Muscle of back (tissue), 11 donors: ENCODE measurements around the gene RALB. TPM values are rescaled to one million over a fixed set of nuclear protein-coding genes. Genes with fewer than 3 reads are reported as not detected.
A peak's percentile ranks its signal among the peaks of the same experiment; 100 is the strongest.
"Not testable (repeated sequence)": the region's sequence is repeated elsewhere in the genome, so short reads cannot be mapped to it uniquely, and the experiment has no call there.

ENCODE experiments used
- DNase-seq, 3 donors: peaks; one replicate each; pipeline versions ENCODE4 v3.0.0 to v3.0.0-alpha.2; 2013
- polyA plus RNA-seq, 10 donors: library from polyadenylated mRNA; unstranded; fragments of 120-200 nt; gene quantifications; one replicate each; pipeline ENCODE4 v1.2.1, GENCODE V29; 2013; ENCODE audit not compliant: insufficient read length in 10 of 10

Gene RALB
- polyA plus RNA-seq, 10 donors: 48.6 to 74.0 (median 52.7) TPM

- DNase-seq: not testable (repeated sequence)
Observed at GRCh38 chr2:120259939-120260338, 7.3 kb downstream of the RALB start.

GRCh38 chr2:120260736-120261135 is 8.1 kb downstream of the RALB start:
- DNase-seq: no peak

- no peak for DNase-seq
Observed at GRCh38 chr2:120261387-120262006, 8.8 kb downstream of the RALB start.

GRCh38 chr2:120262150-120262549 is 9.5 kb downstream of the RALB start:
- no peak for DNase-seq

- DNase-seq: no peak
Observed at GRCh38 chr2:120262761-120263428, 10.2 kb downstream of the RALB start.

GRCh38 chr2:120265006-120265405 is 12.4 kb downstream of the RALB start:
- no peak for DNase-seq

- DNase-seq: peak in 2 of 3 donors; percentile 23 to 42
Observed at GRCh38 chr2:120267348-120267747, 14.7 kb downstream of the RALB start.

GRCh38 chr2:120269076-120269744 is 16.6 kb downstream of the RALB start:
- no peak for DNase-seq

- no peak for DNase-seq
Observed at GRCh38 chr2:120269816-120270215, 17.2 kb downstream of the RALB start.

- DNase-seq: no peak
Observed at GRCh38 chr2:120271711-120272379, 19.2 kb downstream of the RALB start.

- no peak for DNase-seq
Observed at GRCh38 chr2:120272763-120273481, 20.3 kb downstream of the RALB start.

GRCh38 chr2:120275617-120276400 is 23.2 kb downstream of the RALB start:
- DNase-seq: no peak

GRCh38 chr2:120277505-120278205 is 25.0 kb downstream of the RALB start:
- no peak for DNase-seq

GRCh38 chr2:120278901-120279300 is 26.2 kb downstream of the RALB start:
- no peak for DNase-seq

GRCh38 chr2:120279708-120280107 is 27.1 kb downstream of the RALB start:
- DNase-seq: no peak

GRCh38 chr2:120283649-120284048 is 31.0 kb downstream of the RALB start:
- no peak for DNase-seq

GRCh38 chr2:120285056-120285455 is 32.4 kb downstream of the RALB start:
- no peak for DNase-seq

GRCh38 chr2:120287183-120288015 is 34.7 kb downstream of the RALB start:
- peak in 1 of 3 donors; percentile 59 for DNase-seq

- DNase-seq: no peak
Observed at GRCh38 chr2:120288016-120288373, 35.3 kb downstream of the RALB start.
